IMR-90 (cell line): ENCODE results near the gene EDC4. TPM values are rescaled to one million over a fixed set of nuclear protein-coding genes. Genes with fewer than 3 reads are reported as not detected.
A peak's percentile ranks its signal among the peaks of the same experiment; 100 is the strongest.

Experiments
- ATAC-seq: fragments of 200-7000 bp; cut with Tn5 transposase; 2 replicates; pipeline ENCODE4 v1.9.1; 2020; ENCODE audit warnings: low read depth, mild to moderate bottlenecking, moderate library complexity
- BruUV-seq: library from RNA; stranded (reverse); fragments of 400-500 nt; replicated peaks from 2 replicates; lab custom pipeline; 2021; lab: Mats Ljungman, UMichigan
- CTCF ChIA-PET: fragments of 300-600 bp; formaldehyde crosslinking; extraction: SDS; loops from one replicate; lab custom pipeline; 2021; ENCODE audit warnings: antibody characterized with exemption; lab: Yijun Ruan, JAX
- POLR2A ChIA-PET: fragments of 300-600 bp; sonication (Branson Sonifier 250); formaldehyde crosslinking; loops from one replicate; lab custom pipeline; 2022; ENCODE audit warnings: antibody characterized with exemption; ENCODE audit not compliant: unreplicated experiment; lab: Charles Lee
- DNase-seq: peaks from one replicate; pipeline ENCODE4 v3.0.0; 2013
- H2AFZ ChIP-seq: replicated peaks from 2 replicates; pipeline ENCODE3; 2013; ENCODE audit warnings: low read length, mild to moderate bottlenecking; ENCODE audit not compliant: poor library complexity
- H2AK5ac ChIP-seq: 2 replicates; pipeline ENCODE4 v1.6.1; 2013; ENCODE audit warnings: low read depth, low read length, inconsistent platforms
- H2AK9ac ChIP-seq: replicated peaks from 2 replicates; pipeline ENCODE3; 2013; ENCODE audit warnings: mild to moderate bottlenecking, low read depth, low read length, moderate library complexity; ENCODE audit not compliant: poor library complexity
- H2BK120ac ChIP-seq: 2 replicates; pipeline ENCODE4 v1.6.1; 2013; ENCODE audit warnings: low read depth, low read length, inconsistent platforms
- H2BK15ac ChIP-seq: 3 replicates; pipeline ENCODE4 v1.6.1; 2013; ENCODE audit warnings: low read depth, low read length, inconsistent platforms
- H2BK20ac ChIP-seq: 2 replicates; pipeline ENCODE4 v1.6.1; 2013; ENCODE audit warnings: low read depth, mild to moderate bottlenecking, inconsistent platforms, low read length, moderate library complexity
- H2BK5ac ChIP-seq: 2 replicates; pipeline ENCODE4 v1.6.1; 2013; ENCODE audit warnings: mild to moderate bottlenecking, low read depth, low read length, inconsistent platforms; ENCODE audit not compliant: poor library complexity, severe bottlenecking
- H3K14ac ChIP-seq: replicated peaks from 2 replicates; pipeline ENCODE4 v1.6.1; 2013; ENCODE audit warnings: low read depth, low read length, inconsistent platforms
- H3K18ac ChIP-seq: 2 replicates; pipeline ENCODE4 v1.6.1; 2013; ENCODE audit warnings: low read depth, low read length, control low read depth
- H3K23ac ChIP-seq: 2 replicates; pipeline ENCODE4 v1.6.1; 2013; ENCODE audit warnings: low read depth, low read length, inconsistent platforms
- H3K27ac ChIP-seq: 2 replicates; pipeline ENCODE4 v1.5.1; 2013; ENCODE audit warnings: mild to moderate bottlenecking, control low read depth, low read length; ENCODE audit not compliant: insufficient read depth
- H3K27me3 ChIP-seq: 2 replicates; pipeline ENCODE4 v1.6.1; 2013; ENCODE audit warnings: low read length; ENCODE audit not compliant: control insufficient read depth, insufficient read depth
- H3K36me3 ChIP-seq: 2 replicates; pipeline ENCODE4 v1.6.1; 2013; ENCODE audit warnings: low read length, mixed read lengths; ENCODE audit not compliant: control insufficient read depth, insufficient read depth
- H3K4ac ChIP-seq: 2 replicates; pipeline ENCODE4 v1.6.1; 2013; ENCODE audit warnings: low read depth, low read length, inconsistent platforms
- H3K4me1 ChIP-seq: 2 replicates; pipeline ENCODE4 v1.6.1; 2013; ENCODE audit warnings: low read length, mixed read lengths; ENCODE audit not compliant: control insufficient read depth, insufficient read depth
- H3K4me2 ChIP-seq: 2 replicates; pipeline ENCODE4 v1.6.1; 2013; ENCODE audit warnings: low read depth, mild to moderate bottlenecking, control low read depth, low read length, moderate library complexity
- H3K4me3 ChIP-seq: 2 replicates; pipeline ENCODE4 v1.5.1; 2013; ENCODE audit warnings: low read depth, mild to moderate bottlenecking, control low read depth, low read length, moderate library complexity; ENCODE audit not compliant: insufficient read depth
- H3K56ac ChIP-seq: 2 replicates; pipeline ENCODE4 v1.6.1; 2013; ENCODE audit warnings: low read length, inconsistent platforms; ENCODE audit not compliant: insufficient read depth; ENCODE audit errors: extremely low read depth
- H3K79me1 ChIP-seq, 2 experiments: 2 replicates each; pipeline ENCODE4 v1.6.1; 2013; ENCODE audit warnings: low read length in 2 of 2, inconsistent platforms in 1 of 2, low read depth in 1 of 2
- H3K9ac ChIP-seq: 2 replicates; pipeline ENCODE4 v1.6.1; 2013; ENCODE audit warnings: low read depth, low read length, control low read depth
- H3K9me1 ChIP-seq: 2 replicates; pipeline ENCODE4 v1.6.1; 2013; ENCODE audit warnings: low read length, inconsistent platforms; ENCODE audit not compliant: insufficient read depth
- H3K9me3 ChIP-seq: 2 replicates; pipeline ENCODE4 v1.6.1; 2013; ENCODE audit warnings: low read length; ENCODE audit not compliant: control insufficient read depth, insufficient read depth
- H4K20me1 ChIP-seq: 2 replicates; pipeline ENCODE4 v1.6.1; 2013; ENCODE audit warnings: low read length, inconsistent platforms; ENCODE audit not compliant: insufficient read depth
- H4K5ac ChIP-seq: 2 replicates; pipeline ENCODE4 v1.6.1; 2013; ENCODE audit warnings: mild to moderate bottlenecking, low read depth, low read length, control low read depth
- H4K8ac ChIP-seq, 2 experiments: 2 replicates each; pipeline ENCODE4 v1.6.1; 2013; ENCODE audit warnings: low read depth in 2 of 2, low read length in 2 of 2, control low read depth in 1 of 2, inconsistent platforms in 1 of 2
- H4K91ac ChIP-seq: 2 replicates; pipeline ENCODE4 v1.6.1; 2013; ENCODE audit warnings: low read depth, low read length, inconsistent platforms; ENCODE audit not compliant: insufficient read depth
- MXI1 ChIP-seq: IDR thresholded peaks from 2 replicates; pipeline ENCODE4 v1.6.1; 2012; ENCODE audit warnings: low read depth, mild to moderate bottlenecking, low read length, moderate library complexity, borderline replicate concordance
- POLR2A ChIP-seq: IDR thresholded peaks from 2 replicates; pipeline ENCODE4 v1.6.1; 2012; ENCODE audit warnings: mild to moderate bottlenecking, low read depth, low read length
- WGBS, 2 experiments: methylation state at CpG; one replicate each; pipeline versions ENCODE4 v1.1.5 to v1.1.7; 2013; ENCODE audit warnings: missing lambda C conversion rate in 2 of 2; ENCODE audit not compliant: insufficient read length in 1 of 2; ENCODE audit errors: extremely low coverage in 2 of 2; 5-methylcytosine and 5-hydroxymethylcytosine counted together
- dilution Hi-C: fragments of 300-500 bp; cut with HindIII; formaldehyde crosslinking; loops from one replicate; pipeline ENCODE4 v1.14.3; 2018; ENCODE audit warnings: low sequenced_read_pairs; ENCODE audit not compliant: unreplicated experiment
- in situ Hi-C: fragments of 300-500 bp; cut with MboI; formaldehyde crosslinking; loops from 3 replicates; pipeline ENCODE4 v1.14.3; 2019; ENCODE audit warnings: low sequenced_read_pairs, inconsistent platforms, mixed read lengths
- intact Hi-C: fragments of 100-400 bp; cut with micrococcal nuclease; formaldehyde crosslinking; loops from 2 replicates; pipeline ENCODE4 v1.10.0; 2022
- polyA plus RNA-seq, 3 experiments: library from polyadenylated mRNA; depleted of rRNA; stranded (reverse); fragments of >200 nt; gene quantifications; 2 replicates each; pipeline ENCODE4 v1.2.3, GENCODE V29; 2012; ENCODE audit warnings: low replicate concordance in 1 of 3
- total RNA-seq: library from RNA; depleted of rRNA; stranded (reverse); fragments of >200 nt; gene quantifications from 2 replicates; pipeline ENCODE4 v1.2.3, GENCODE V29; 2012

Gene EDC4
- total and polyA plus RNA-seq, 2 of the 4 experiments (the other 2 are of a cell fraction): 33.2 to 64.0 TPM

- CTCF ChIA-PET: interaction anchor here (0.6 kb wide), 1 partner anchor 20 kb away, joined by 3 read pairs; no protein-coding TSS in a partner anchor
Measured at GRCh38 chr16:67843343-67843765, 29.5 kb upstream of the EDC4 start.

More at GRCh38 chr16:67843343-67843765, 29.5 kb upstream of the EDC4 start:
- no peak overlapping the region for H3K18ac ChIP-seq
- WGBS, 2 experiments: 0% methylated on average over 6 of the region's 11 CpGs; no CpG with 5 or more reads in 1 of the 2 experiments
- no peak overlapping the region for H4K5ac ChIP-seq
- no peak overlapping the region for H2BK120ac ChIP-seq
- POLR2A ChIA-PET: interaction anchor here (0.9 kb wide), 1 partner anchor 10 kb away, joined by 3 read pairs; no protein-coding TSS in a partner anchor
- peak overlapping the region; percentile 59 for H3K9ac ChIP-seq
- peak overlapping the region; percentile 100 for H2AFZ ChIP-seq
- peak overlapping the region; percentile 95 for H2AK9ac ChIP-seq
- no peak for ATAC-seq
- H3K14ac ChIP-seq: peak overlapping the region; percentile 60
- peak overlapping the region; percentile 69 for H3K4me3 ChIP-seq
- TF ChIP-seq MXI1: peak; percentile 46; the same call in 1 of the 2 replicates
- TF ChIP-seq POLR2A: no peak
- peak; percentile 68 for DNase-seq
- in situ Hi-C loops (no loop called here), dilution Hi-C loops (no loop called here), intact Hi-C loops (loop anchor here (2.0 kb wide), 1 partner anchor 27 kb away; no protein-coding TSS in a partner anchor)
- H3K4ac ChIP-seq: peak overlapping the region; percentile 86
- H2AK5ac ChIP-seq: peak overlapping the region; percentile 3
- H3K4me2 ChIP-seq: peak overlapping the region; percentile 90
- H3K9me1 ChIP-seq: peaks cover 21% of the 10 kb centered on the region
- H3K27me3 ChIP-seq: no peaks in the 10 kb centered on the region
- peak overlapping the region; percentile 46; the same call in 1 of the 2 replicates for H3K56ac ChIP-seq
- H3K9me3 ChIP-seq: no peaks in the 10 kb centered on the region
- peak overlapping the region; percentile 47 for H3K27ac ChIP-seq
- H2BK20ac ChIP-seq: no peak overlapping the region
- no TSS peak for BruUV-seq
- peaks cover 13% of the 10 kb centered on the region for H3K4me1 ChIP-seq
- H3K79me1 ChIP-seq: peaks cover 24 to 56% of the 10 kb centered on the region in 2 experiments
- H3K36me3 ChIP-seq: no peaks in the 10 kb centered on the region
- H2BK5ac ChIP-seq: peak overlapping the region; percentile 67
- peak overlapping the region; percentile 96 for H3K23ac ChIP-seq
- no peak overlapping the region for H4K91ac ChIP-seq
- H4K8ac ChIP-seq: peak overlapping the region in 1 of 2 experiments; percentile 61; a peak in 1 of 4 replicates
- H2BK15ac ChIP-seq: no peak overlapping the region
- H4K20me1 ChIP-seq: peaks cover 26% of the 10 kb centered on the region
